ENCODE results near the gene ERICH6B. TPM values are rescaled to one million over a fixed set of nuclear protein-coding genes. Genes with fewer than 3 reads are reported as not detected.

The ERICH6B gene
- total and polyA plus RNA-seq, 2 experiments from 2014 or later, result not detected

DNA sequence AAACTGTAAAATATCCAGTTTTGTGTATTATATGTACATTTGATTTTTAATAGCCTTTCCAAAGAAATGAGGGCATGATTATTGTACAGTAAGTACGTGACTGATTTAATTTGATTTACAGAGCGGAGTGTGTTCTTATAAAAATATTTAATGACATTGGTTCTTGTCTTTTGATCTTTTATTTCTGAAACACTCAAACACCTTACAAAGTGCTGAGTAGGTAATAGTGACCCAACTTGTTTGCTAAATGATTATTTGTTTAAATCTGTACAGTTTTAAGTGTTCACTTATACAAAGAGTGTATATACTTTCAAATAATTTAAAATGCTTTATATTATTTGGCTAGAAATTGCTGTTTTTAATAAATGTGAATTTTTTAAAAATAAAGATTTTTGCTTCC, 79.3 kb downstream of the ERICH6B start (continued):
- TF ChIP-seq, protein P1, sequence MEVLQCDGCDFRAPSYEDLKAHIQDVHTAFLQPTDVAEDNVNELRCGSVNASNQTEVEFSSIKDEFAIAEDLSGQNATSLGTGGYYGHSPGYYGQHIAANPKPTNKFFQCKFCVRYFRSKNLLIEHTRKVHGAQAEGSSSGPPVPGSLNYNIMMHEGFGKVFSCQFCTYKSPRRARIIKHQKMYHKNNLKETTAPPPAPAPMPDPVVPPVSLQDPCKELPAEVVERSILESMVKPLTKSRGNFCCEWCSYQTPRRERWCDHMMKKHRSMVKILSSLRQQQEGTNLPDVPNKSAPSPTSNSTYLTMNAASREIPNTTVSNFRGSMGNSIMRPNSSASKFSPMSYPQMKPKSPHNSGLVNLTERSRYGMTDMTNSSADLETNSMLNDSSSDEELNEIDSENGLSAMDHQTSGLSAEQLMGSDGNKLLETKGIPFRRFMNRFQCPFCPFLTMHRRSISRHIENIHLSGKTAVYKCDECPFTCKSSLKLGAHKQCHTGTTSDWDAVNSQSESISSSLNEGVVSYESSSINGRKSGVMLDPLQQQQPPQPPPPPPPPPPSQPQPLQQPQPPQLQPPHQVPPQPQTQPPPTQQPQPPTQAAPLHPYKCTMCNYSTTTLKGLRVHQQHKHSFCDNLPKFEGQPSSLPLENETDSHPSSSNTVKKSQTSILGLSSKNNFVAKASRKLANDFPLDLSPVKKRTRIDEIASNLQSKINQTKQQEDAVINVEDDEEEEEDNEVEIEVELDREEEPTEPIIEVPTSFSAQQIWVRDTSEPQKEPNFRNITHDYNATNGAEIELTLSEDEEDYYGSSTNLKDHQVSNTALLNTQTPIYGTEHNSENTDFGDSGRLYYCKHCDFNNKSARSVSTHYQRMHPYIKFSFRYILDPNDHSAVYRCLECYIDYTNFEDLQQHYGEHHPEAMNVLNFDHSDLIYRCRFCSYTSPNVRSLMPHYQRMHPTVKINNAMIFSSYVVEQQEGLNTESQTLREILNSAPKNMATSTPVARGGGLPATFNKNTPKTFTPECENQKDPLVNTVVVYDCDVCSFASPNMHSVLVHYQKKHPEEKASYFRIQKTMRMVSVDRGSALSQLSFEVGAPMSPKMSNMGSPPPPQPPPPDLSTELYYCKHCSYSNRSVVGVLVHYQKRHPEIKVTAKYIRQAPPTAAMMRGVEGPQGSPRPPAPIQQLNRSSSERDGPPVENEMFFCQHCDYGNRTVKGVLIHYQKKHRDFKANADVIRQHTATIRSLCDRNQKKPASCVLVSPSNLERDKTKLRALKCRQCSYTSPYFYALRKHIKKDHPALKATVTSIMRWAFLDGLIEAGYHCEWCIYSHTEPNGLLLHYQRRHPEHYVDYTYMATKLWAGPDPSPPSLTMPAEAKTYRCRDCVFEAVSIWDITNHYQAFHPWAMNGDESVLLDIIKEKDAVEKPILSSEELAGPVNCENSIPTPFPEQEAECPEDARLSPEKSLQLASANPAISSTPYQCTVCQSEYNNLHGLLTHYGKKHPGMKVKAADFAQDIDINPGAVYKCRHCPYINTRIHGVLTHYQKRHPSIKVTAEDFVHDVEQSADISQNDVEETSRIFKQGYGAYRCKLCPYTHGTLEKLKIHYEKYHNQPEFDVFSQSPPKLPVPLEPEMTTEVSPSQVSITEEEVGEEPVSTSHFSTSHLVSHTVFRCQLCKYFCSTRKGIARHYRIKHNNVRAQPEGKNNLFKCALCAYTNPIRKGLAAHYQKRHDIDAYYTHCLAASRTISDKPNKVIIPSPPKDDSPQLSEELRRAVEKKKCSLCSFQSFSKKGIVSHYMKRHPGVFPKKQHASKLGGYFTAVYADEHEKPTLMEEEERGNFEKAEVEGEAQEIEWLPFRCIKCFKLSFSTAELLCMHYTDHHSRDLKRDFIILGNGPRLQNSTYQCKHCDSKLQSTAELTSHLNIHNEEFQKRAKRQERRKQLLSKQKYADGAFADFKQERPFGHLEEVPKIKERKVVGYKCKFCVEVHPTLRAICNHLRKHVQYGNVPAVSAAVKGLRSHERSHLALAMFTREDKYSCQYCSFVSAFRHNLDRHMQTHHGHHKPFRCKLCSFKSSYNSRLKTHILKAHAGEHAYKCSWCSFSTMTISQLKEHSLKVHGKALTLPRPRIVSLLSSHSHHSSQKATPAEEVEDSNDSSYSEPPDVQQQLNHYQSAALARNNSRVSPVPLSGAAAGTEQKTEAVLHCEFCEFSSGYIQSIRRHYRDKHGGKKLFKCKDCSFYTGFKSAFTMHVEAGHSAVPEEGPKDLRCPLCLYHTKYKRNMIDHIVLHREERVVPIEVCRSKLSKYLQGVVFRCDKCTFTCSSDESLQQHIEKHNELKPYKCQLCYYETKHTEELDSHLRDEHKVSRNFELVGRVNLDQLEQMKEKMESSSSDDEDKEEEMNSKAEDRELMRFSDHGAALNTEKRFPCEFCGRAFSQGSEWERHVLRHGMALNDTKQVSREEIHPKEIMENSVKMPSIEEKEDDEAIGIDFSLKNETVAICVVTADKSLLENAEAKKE (CRISPR knock-in tag; IDR thresholded peaks at IDR 0.05), result no peak
- TF ChIP-seq ZNF331 (CRISPR knock-in tag; IDR thresholded peaks at IDR 0.05; ENCODE audit: low read depth), result no peak
- TF ChIP-seq CREB1 (CRISPR knock-in tag; IDR thresholded peaks at IDR 0.05; ENCODE audit: low read depth), result no peak
- no peak for TF ChIP-seq ZNF114 (CRISPR knock-in tag; IDR thresholded peaks at IDR 0.05)
- no peak for TF ChIP-seq JUNB (IDR thresholded peaks at IDR 0.05; ENCODE audit: unreplicated experiment)
- no peak for TF ChIP-seq NANOG (IDR thresholded peaks at IDR 0.05; ENCODE audit: borderline replicate concordance)
- TF ChIP-seq EZH2 (IDR thresholded peaks at IDR 0.05; ENCODE audit: low read depth, unreplicated experiment), result no peak
- no peak for TF ChIP-seq STAT1 (IDR thresholded peaks at IDR 0.05; ENCODE audit: unreplicated experiment)
- TF ChIP-seq, protein P2, sequence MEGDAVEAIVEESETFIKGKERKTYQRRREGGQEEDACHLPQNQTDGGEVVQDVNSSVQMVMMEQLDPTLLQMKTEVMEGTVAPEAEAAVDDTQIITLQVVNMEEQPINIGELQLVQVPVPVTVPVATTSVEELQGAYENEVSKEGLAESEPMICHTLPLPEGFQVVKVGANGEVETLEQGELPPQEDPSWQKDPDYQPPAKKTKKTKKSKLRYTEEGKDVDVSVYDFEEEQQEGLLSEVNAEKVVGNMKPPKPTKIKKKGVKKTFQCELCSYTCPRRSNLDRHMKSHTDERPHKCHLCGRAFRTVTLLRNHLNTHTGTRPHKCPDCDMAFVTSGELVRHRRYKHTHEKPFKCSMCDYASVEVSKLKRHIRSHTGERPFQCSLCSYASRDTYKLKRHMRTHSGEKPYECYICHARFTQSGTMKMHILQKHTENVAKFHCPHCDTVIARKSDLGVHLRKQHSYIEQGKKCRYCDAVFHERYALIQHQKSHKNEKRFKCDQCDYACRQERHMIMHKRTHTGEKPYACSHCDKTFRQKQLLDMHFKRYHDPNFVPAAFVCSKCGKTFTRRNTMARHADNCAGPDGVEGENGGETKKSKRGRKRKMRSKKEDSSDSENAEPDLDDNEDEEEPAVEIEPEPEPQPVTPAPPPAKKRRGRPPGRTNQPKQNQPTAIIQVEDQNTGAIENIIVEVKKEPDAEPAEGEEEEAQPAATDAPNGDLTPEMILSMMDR (conservative IDR thresholded peaks at IDR 0.05; ENCODE audit: low read depth in 2 of 2), result no peak
